HCT116 (cell line): ENCODE measurements around the gene KRTAP9-1. TPM values are rescaled to one million over a fixed set of nuclear protein-coding genes. Genes with fewer than 3 reads are reported as not detected.

Source experiments
- ATAC-seq: fragments of 200-7000 bp; cut with Tn5 transposase; 2 replicates; pipeline ENCODE4 v1.9.1; 2020; ENCODE audit warnings: mild to moderate bottlenecking, moderate library complexity
- BruUV-seq: library from RNA; stranded (reverse); fragments of 400-500 nt; replicated peaks from 2 replicates; lab custom pipeline; 2021; lab: Mats Ljungman, UMichigan
- CTCF ChIA-PET: fragments of 300-600 bp; sonication (Branson Sonifier 250); formaldehyde crosslinking; loops from one replicate; lab custom pipeline; 2021; ENCODE audit warnings: antibody characterized with exemption; lab: Charles Lee
- POLR2A ChIA-PET: fragments of 300-600, 350-600 bp; sonication (Branson Sonifier 250); formaldehyde crosslinking; loops from one replicate; lab custom pipeline; 2021; ENCODE audit warnings: antibody characterized with exemption; lab: Charles Lee
- RAD21 ChIA-PET, 2 experiments: fragments of 300-600 bp; sonication (Branson Sonifier 250); formaldehyde crosslinking; loops; one replicate each; lab custom pipeline; 2023; ENCODE audit warnings: low total read pairs in 2 of 2; ENCODE audit not compliant: uncharacterized antibody in 2 of 2, unreplicated experiment in 2 of 2, low non-redundant PET in 1 of 2; lab: Charles Lee
- DNase-seq: peaks from one replicate; pipeline ENCODE4 v3.0.0-alpha.2; 2010; ENCODE audit warnings: low read depth, low spot score
- H2AFZ ChIP-seq: fragments of 200-600 bp; shearing (Covaris generic), sonication (generic); 2 replicates; pipeline ENCODE4 v1.6.1; 2017; ENCODE audit warnings: low read depth, mixed run types, mixed read lengths, antibody characterized with exemption, low read length; ENCODE audit not compliant: poor library complexity, severe bottlenecking
- H3K27ac ChIP-seq: 2 replicates; pipeline ENCODE4 v1.5.1; 2012; ENCODE audit warnings: low read depth, low read length
- H3K27me3 ChIP-seq: fragments of 200-600 bp; sonication (generic); 2 replicates; pipeline ENCODE4 v1.6.1; 2016; ENCODE audit warnings: mixed run types, low read length, mixed read lengths; ENCODE audit not compliant: insufficient read depth
- H3K36me3 ChIP-seq, 2 experiments: fragments of 200-500 bp in 1 of 2; fragments of 200-600 bp in 1 of 2; sonication (Bioruptor generic) in 1 of 2; sonication (generic) in 1 of 2; 2 replicates each; pipeline versions ENCODE4 v1.5.1 to v1.6.1; 2014 to 2016; ENCODE audit warnings: low read length in 2 of 2, inconsistent platforms in 1 of 2, mixed read lengths in 1 of 2, mixed run types in 1 of 2; ENCODE audit not compliant: insufficient read depth in 2 of 2, control insufficient read depth in 1 of 2
- H3K4me1 ChIP-seq, 2 experiments: fragments of 200-600 bp in 1 of 2; sonication (generic) in 1 of 2; 2 replicates each; pipeline versions ENCODE4 v1.5.1 to v1.6.1; 2012 to 2017; ENCODE audit warnings: low read length in 2 of 2, inconsistent platforms in 1 of 2, mild to moderate bottlenecking in 1 of 2, mixed read lengths in 1 of 2, mixed run types in 1 of 2, moderate library complexity in 1 of 2; ENCODE audit not compliant: insufficient read depth in 2 of 2, control insufficient read depth in 1 of 2
- H3K4me2 ChIP-seq: fragments of 200-600 bp; sonication (generic); 2 replicates; pipeline ENCODE4 v1.6.1; 2017; ENCODE audit warnings: mixed run types, low read length, mixed read lengths
- H3K4me3 ChIP-seq, 2 experiments: fragments of 200-600 bp in 1 of 2; sonication (generic) in 1 of 2; replicated peaks in 1 of 2; 2 replicates each; pipeline ENCODE4 v1.5.1; 2011 to 2016; ENCODE audit warnings: low read length in 2 of 2, control low read depth in 1 of 2, low read depth in 1 of 2, mild to moderate bottlenecking in 1 of 2, mixed read lengths in 1 of 2, mixed run types in 1 of 2
- H3K79me2 ChIP-seq: fragments of 200-600 bp; sonication (generic); 2 replicates; pipeline ENCODE4 v1.6.1; 2017; ENCODE audit warnings: mild to moderate bottlenecking, mixed run types, low read length, moderate library complexity, mixed read lengths; ENCODE audit not compliant: insufficient read depth
- H3K9ac ChIP-seq: fragments of 200-600 bp; sonication (generic); 2 replicates; pipeline ENCODE4 v1.6.1; 2016; ENCODE audit warnings: low read length, mixed read lengths
- H3K9me2 ChIP-seq: fragments of 200-600 bp; sonication (generic), shearing (Covaris generic); 2 replicates; pipeline ENCODE4 v1.6.1; 2017; ENCODE audit warnings: mixed run types, mild to moderate bottlenecking, moderate library complexity; ENCODE audit not compliant: insufficient read depth
- H3K9me3 ChIP-seq, 2 experiments: fragments of 200-500 bp in 1 of 2; fragments of 200-600 bp in 1 of 2; sonication (Bioruptor generic) in 1 of 2; sonication (generic) in 1 of 2; 2 replicates each; pipeline ENCODE4 v1.6.1; 2014 to 2017; ENCODE audit warnings: low read length in 2 of 2, mixed read lengths in 2 of 2, inconsistent platforms in 1 of 2, low read depth in 1 of 2, mild to moderate bottlenecking in 1 of 2, mixed run types in 1 of 2, moderate library complexity in 1 of 2; ENCODE audit not compliant: control insufficient read depth in 1 of 2, insufficient read depth in 1 of 2
- H4K20me1 ChIP-seq: fragments of 200-600 bp; sonication (generic), shearing (Covaris generic); 2 replicates; pipeline ENCODE4 v1.6.1; 2017; ENCODE audit warnings: mixed run types, mild to moderate bottlenecking, moderate library complexity; ENCODE audit not compliant: insufficient read depth
- CBX3 ChIP-seq: IDR thresholded peaks from 2 replicates; pipeline ENCODE4 v1.6.1; 2012; ENCODE audit warnings: low read depth
- CEBPB ChIP-seq: IDR thresholded peaks from 2 replicates; pipeline ENCODE4 v1.6.1; 2012; ENCODE audit warnings: low read depth
- CTCF ChIP-seq, 3 experiments: fragments of 200-600 bp in 1 of 3; sonication (generic) in 1 of 3; IDR thresholded peaks in 2 of 3; conservative IDR thresholded peaks in 1 of 3; 2 replicates each; pipeline ENCODE4 v1.5.1; 2012 to 2017; ENCODE audit warnings: low read depth in 2 of 3, low read length in 2 of 3, antibody characterized with exemption in 1 of 3, borderline replicate concordance in 1 of 3, control low read depth in 1 of 3, mild to moderate bottlenecking in 1 of 3, mixed read lengths in 1 of 3, mixed run types in 1 of 3, moderate library complexity in 1 of 3; ENCODE audit not compliant: insufficient read depth in 1 of 3
- EGR1 ChIP-seq: IDR thresholded peaks from 2 replicates; pipeline ENCODE4 v1.6.1; 2012; ENCODE audit warnings: low read depth
- ELF1 ChIP-seq: IDR thresholded peaks from 2 replicates; pipeline ENCODE4 v1.6.1; 2012; ENCODE audit warnings: low read depth, borderline replicate concordance
- EZH2 ChIP-seq: fragments of 200-600 bp; sonication (generic); IDR thresholded peaks from 2 replicates; pipeline ENCODE4 v1.6.1; 2017; ENCODE audit warnings: antibody characterized with exemption, mixed run types
- EZH2phosphoT487 ChIP-seq: fragments of 200-600 bp; IDR thresholded peaks from 2 replicates; pipeline ENCODE4 v1.6.1; 2018; ENCODE audit warnings: antibody characterized with exemption, borderline replicate concordance
- JUND ChIP-seq: IDR thresholded peaks from 2 replicates; pipeline ENCODE4 v1.6.1; 2012
- POLR2A ChIP-seq: IDR thresholded peaks from 2 replicates; pipeline ENCODE4 v1.7.0; 2011; ENCODE audit warnings: borderline replicate concordance; ENCODE audit not compliant: insufficient read depth, insufficient read length; ENCODE audit errors: extremely low read depth
- POLR2AphosphoS5 ChIP-seq: IDR thresholded peaks from 2 replicates; pipeline ENCODE4 v1.6.1; 2011; ENCODE audit warnings: mild to moderate bottlenecking, low read depth, low read length, moderate library complexity
- RAD21 ChIP-seq: IDR thresholded peaks from 2 replicates; pipeline ENCODE4 v1.6.1; 2012; ENCODE audit warnings: low read depth, mild to moderate bottlenecking
- SIN3A ChIP-seq: IDR thresholded peaks from 2 replicates; pipeline ENCODE4 v1.6.1; 2012; ENCODE audit warnings: low read depth
- SP1 ChIP-seq: IDR thresholded peaks from 2 replicates; pipeline ENCODE4 v1.6.1; 2012; ENCODE audit warnings: low read depth
- SRF ChIP-seq: IDR thresholded peaks from 2 replicates; pipeline ENCODE4 v1.6.1; 2012; ENCODE audit warnings: low read depth
- TCF7L2 ChIP-seq: IDR thresholded peaks from 2 replicates; pipeline ENCODE4 v1.7.0; 2011; ENCODE audit warnings: borderline replicate concordance, inconsistent platforms; ENCODE audit not compliant: insufficient read depth, insufficient read length; ENCODE audit errors: extremely low read depth
- ZFX ChIP-seq: fragments of 450-650 bp; IDR thresholded peaks from 2 replicates; pipeline ENCODE4 v1.6.1; 2017
- ZNF274 ChIP-seq: fragments of 200-500 bp; sonication (Bioruptor generic); IDR thresholded peaks from 2 replicates; pipeline ENCODE4 v1.6.1; 2014; ENCODE audit warnings: mild to moderate bottlenecking, low read depth, low read length, inconsistent platforms
- intact Hi-C: fragments of 100-400 bp; cut with micrococcal nuclease; formaldehyde crosslinking; loops from 2 replicates; pipeline ENCODE4 v1.10.0; 2022
- total RNA-seq: library from RNA; stranded (reverse); gene quantifications from one replicate; pipeline ENCODE4 v1.2.1, GENCODE V29; 2021; ENCODE audit not compliant: unreplicated experiment
- TF ChIP-seq, protein P1 (sequence below): IDR thresholded peaks from 2 replicates; pipeline ENCODE4 v1.6.1; 2011; ENCODE audit warnings: mild to moderate bottlenecking, low read length, moderate library complexity; ENCODE audit not compliant: insufficient replicate concordance; ENCODE audit errors: extremely low read depth
- TF ChIP-seq, protein P2 (sequence below): IDR thresholded peaks from 2 replicates; pipeline ENCODE4 v1.6.1; 2012
- TF ChIP-seq, protein P3 (sequence below): IDR thresholded peaks from 2 replicates; pipeline ENCODE4 v1.6.1; 2012; ENCODE audit warnings: low read depth

The KRTAP9-1 gene
- total RNA-seq, 1 experiment from 2014 or later, result not detected

DNA sequence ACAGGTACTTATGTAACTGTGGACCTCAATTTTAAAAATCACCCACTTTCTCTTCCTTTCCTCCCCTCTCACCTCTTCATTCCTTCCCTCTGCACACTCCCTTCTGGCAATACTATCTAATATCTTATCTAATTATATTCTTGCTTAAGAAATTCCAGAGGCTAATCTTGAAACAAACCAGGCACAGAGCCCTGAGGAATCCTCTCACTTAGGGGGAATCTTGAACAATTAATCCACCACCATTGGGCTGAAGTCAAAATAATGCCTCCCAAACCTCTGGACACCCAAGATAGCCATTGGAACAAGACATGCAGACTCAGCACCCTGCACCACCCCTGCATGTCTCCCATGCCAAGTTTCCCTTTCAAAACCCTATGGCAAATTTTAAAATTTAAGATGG, 48.3 kb upstream of the KRTAP9-1 start:
- Histone ChIP-seq H3K4me1 (no peaks in the 10 kb centered on the region; a peak in 1 of 4 replicates), H4K20me1 (no peaks in the 10 kb centered on the region), H3K27me3 (no peaks in the 10 kb centered on the region), H3K9me3 (peaks cover 6 to 41% of the 10 kb centered on the region in 2 experiments; a peak in 3 of 4 replicates), H3K9ac (no peak overlapping the region), H3K36me3 (peaks cover 0 to 9% of the 10 kb centered on the region in 2 experiments; a peak in 1 of 4 replicates), H3K27ac (no peak overlapping the region), H3K79me2 (no peaks in the 10 kb centered on the region), H3K9me2 (no peaks in the 10 kb centered on the region), H2AFZ (no peak overlapping the region), H3K4me3 (no peak overlapping the region), H3K4me2 (no peak overlapping the region)
- no peak for TF ChIP-seq TCF7L2
- TF ChIP-seq ZFX, result no peak
- no peak for TF ChIP-seq ELF1
- TF ChIP-seq EZH2phosphoT487, result no peak
- TF ChIP-seq POLR2A, result no peak
- TF ChIP-seq RAD21, result no peak
- TF ChIP-seq SIN3A, result no peak
- no peak for TF ChIP-seq CEBPB
- no peak for TF ChIP-seq SP1
- TF ChIP-seq, protein P1, sequence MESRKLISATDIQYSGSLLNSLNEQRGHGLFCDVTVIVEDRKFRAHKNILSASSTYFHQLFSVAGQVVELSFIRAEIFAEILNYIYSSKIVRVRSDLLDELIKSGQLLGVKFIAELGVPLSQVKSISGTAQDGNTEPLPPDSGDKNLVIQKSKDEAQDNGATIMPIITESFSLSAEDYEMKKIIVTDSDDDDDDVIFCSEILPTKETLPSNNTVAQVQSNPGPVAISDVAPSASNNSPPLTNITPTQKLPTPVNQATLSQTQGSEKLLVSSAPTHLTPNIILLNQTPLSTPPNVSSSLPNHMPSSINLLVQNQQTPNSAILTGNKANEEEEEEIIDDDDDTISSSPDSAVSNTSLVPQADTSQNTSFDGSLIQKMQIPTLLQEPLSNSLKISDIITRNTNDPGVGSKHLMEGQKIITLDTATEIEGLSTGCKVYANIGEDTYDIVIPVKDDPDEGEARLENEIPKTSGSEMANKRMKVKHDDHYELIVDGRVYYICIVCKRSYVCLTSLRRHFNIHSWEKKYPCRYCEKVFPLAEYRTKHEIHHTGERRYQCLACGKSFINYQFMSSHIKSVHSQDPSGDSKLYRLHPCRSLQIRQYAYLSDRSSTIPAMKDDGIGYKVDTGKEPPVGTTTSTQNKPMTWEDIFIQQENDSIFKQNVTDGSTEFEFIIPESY, result no peak
- TF ChIP-seq, protein P2, sequence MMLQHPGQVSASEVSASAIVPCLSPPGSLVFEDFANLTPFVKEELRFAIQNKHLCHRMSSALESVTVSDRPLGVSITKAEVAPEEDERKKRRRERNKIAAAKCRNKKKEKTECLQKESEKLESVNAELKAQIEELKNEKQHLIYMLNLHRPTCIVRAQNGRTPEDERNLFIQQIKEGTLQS, result no peak
- TF ChIP-seq ZNF274, result no peak
- TF ChIP-seq JUND, result no peak
- no peak for TF ChIP-seq EGR1
- TF ChIP-seq POLR2AphosphoS5, result no peak
- no peak for TF ChIP-seq CTCF (IDR thresholded peaks at IDR 0.05 in 2 of 3, conservative IDR thresholded peaks at IDR 0.05 in 1 of 3; ENCODE audit: borderline replicate concordance in 1 of 3, insufficient read depth in 1 of 3, low read depth in 2 of 3, low read length in 2 of 3)
- TF ChIP-seq SRF, result no peak
- TF ChIP-seq, protein P3, sequence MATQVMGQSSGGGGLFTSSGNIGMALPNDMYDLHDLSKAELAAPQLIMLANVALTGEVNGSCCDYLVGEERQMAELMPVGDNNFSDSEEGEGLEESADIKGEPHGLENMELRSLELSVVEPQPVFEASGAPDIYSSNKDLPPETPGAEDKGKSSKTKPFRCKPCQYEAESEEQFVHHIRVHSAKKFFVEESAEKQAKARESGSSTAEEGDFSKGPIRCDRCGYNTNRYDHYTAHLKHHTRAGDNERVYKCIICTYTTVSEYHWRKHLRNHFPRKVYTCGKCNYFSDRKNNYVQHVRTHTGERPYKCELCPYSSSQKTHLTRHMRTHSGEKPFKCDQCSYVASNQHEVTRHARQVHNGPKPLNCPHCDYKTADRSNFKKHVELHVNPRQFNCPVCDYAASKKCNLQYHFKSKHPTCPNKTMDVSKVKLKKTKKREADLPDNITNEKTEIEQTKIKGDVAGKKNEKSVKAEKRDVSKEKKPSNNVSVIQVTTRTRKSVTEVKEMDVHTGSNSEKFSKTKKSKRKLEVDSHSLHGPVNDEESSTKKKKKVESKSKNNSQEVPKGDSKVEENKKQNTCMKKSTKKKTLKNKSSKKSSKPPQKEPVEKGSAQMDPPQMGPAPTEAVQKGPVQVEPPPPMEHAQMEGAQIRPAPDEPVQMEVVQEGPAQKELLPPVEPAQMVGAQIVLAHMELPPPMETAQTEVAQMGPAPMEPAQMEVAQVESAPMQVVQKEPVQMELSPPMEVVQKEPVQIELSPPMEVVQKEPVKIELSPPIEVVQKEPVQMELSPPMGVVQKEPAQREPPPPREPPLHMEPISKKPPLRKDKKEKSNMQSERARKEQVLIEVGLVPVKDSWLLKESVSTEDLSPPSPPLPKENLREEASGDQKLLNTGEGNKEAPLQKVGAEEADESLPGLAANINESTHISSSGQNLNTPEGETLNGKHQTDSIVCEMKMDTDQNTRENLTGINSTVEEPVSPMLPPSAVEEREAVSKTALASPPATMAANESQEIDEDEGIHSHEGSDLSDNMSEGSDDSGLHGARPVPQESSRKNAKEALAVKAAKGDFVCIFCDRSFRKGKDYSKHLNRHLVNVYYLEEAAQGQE, result no peak
- TF ChIP-seq EZH2, result no peak
- no peak for TF ChIP-seq CBX3
- BruUV-seq, result no TSS peak
- POLR2A ChIA-PET, result no interaction called here
- RAD21 ChIA-PET, result no interaction called here
- CTCF ChIA-PET, result no interaction called here
- ATAC-seq, result no peak
- intact Hi-C loops, result no loop called here
- DNase-seq, result no peak
